ENCODE measurements around the gene SLC9C2.

The SLC9C2 gene

DNA sequence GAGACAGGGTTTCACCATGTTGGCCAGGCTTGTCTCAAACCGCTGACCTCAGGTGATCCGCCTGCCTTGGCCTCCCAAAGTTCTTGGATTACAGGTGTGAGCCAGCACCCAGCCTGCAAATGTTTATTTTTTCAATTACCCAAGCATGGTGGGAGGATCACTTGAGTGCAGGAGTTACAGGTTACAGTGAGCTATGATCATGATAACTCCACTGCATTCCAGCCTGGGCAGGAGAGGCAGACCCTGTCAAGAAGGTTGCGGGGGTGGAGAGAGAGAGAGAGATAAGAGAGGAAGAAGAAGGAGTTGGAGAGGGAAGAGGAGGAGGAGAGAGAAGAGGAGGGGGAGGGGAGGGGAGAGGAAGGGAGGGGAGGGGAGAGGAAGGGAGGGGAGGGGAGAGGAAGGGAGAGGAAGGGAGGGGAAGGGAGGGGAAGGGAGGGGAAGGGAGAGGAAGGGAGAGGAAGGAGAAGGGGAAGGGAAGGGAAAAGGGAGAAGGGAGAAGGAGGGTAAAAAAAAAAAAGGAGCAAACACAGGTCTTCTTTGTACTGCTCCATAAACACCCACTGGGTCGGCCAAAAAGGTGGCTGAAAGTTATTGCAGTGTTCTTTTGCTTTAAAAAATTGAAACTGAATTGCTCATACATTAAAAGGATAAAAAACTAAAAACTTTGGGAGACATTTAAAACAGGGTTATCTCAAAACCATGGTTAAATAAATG is 5.8 kb upstream of the SLC9C2 start:
- no peak for ATAC-seq
- TF ChIP-seq ZC3H10 (CRISPR knock-in tag; IDR thresholded peaks at IDR 0.05) (no peak), CSDC2 (CRISPR knock-in tag; IDR thresholded peaks at IDR 0.05) (no peak), ZNF70 (CRISPR knock-in tag; IDR thresholded peaks at IDR 0.05) (no peak), TCF4 (CRISPR knock-in tag; IDR thresholded peaks at IDR 0.05; ENCODE audit: borderline replicate concordance) (no peak), OSR1 (CRISPR knock-in tag; IDR thresholded peaks at IDR 0.05) (no peak), GLIS3 (CRISPR knock-in tag; IDR thresholded peaks at IDR 0.05) (no peak)
- TF ChIP-seq, protein P1, sequence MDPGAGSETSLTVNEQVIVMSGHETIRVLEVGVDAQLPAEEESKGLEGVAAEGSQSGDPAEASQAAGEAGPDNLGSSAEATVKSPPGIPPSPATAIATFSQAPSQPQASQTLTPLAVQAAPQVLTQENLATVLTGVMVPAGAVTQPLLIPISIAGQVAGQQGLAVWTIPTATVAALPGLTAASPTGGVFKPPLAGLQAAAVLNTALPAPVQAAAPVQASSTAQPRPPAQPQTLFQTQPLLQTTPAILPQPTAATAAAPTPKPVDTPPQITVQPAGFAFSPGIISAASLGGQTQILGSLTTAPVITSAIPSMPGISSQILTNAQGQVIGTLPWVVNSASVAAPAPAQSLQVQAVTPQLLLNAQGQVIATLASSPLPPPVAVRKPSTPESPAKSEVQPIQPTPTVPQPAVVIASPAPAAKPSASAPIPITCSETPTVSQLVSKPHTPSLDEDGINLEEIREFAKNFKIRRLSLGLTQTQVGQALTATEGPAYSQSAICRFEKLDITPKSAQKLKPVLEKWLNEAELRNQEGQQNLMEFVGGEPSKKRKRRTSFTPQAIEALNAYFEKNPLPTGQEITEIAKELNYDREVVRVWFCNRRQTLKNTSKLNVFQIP (CRISPR knock-in tag; IDR thresholded peaks at IDR 0.05; ENCODE audit: borderline replicate concordance, low read depth) = no peak

DNA sequence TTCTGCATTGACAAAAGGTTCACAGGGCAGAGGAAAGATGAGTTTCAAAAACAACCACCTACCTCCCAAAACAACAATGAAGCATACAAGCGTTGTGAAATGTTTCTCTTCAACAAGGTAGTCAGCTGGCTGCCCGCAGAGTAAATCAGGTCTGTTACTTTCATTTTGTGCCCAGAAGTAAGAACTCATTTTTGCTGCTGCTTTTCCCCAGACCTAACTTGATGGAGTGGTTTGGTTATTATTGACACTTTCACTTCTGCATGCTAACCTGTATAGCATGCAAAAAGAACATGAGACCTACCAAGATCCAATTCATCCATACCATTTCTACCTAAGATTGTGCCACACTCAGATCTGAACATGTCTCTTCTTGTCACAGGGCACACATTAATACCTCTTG is 1.3 kb downstream of the SLC9C2 start:
- TF ChIP-seq PPARA (CRISPR knock-in tag; IDR thresholded peaks at IDR 0.05; ENCODE audit: borderline replicate concordance) (no peak), ZNF8 (CRISPR knock-in tag; IDR thresholded peaks at IDR 0.05) (no peak), TCF4 (CRISPR knock-in tag; IDR thresholded peaks at IDR 0.05; ENCODE audit: borderline replicate concordance) (no peak), RARB (CRISPR knock-in tag; IDR thresholded peaks at IDR 0.05) (no peak), ZNF70 (CRISPR knock-in tag; IDR thresholded peaks at IDR 0.05) (no peak), GLIS3 (CRISPR knock-in tag; IDR thresholded peaks at IDR 0.05) (no peak), ZFP3 (CRISPR knock-in tag; IDR thresholded peaks at IDR 0.05) (no peak), ZNF565 (CRISPR knock-in tag; conservative IDR thresholded peaks at IDR 0.05; ENCODE audit: low read depth) (no peak), ARNTL (CRISPR knock-in tag; IDR thresholded peaks at IDR 0.05; ENCODE audit: borderline replicate concordance, low read depth) (no peak), BACH2 (CRISPR knock-in tag; IDR thresholded peaks at IDR 0.05; ENCODE audit: borderline replicate concordance) (no peak), ZC3H10 (CRISPR knock-in tag; IDR thresholded peaks at IDR 0.05) (no peak), ESRRG (CRISPR knock-in tag; IDR thresholded peaks at IDR 0.05) (no peak), ZFP30 (CRISPR knock-in tag; IDR thresholded peaks at IDR 0.05) (no peak)
- TF ChIP-seq, protein P2, sequence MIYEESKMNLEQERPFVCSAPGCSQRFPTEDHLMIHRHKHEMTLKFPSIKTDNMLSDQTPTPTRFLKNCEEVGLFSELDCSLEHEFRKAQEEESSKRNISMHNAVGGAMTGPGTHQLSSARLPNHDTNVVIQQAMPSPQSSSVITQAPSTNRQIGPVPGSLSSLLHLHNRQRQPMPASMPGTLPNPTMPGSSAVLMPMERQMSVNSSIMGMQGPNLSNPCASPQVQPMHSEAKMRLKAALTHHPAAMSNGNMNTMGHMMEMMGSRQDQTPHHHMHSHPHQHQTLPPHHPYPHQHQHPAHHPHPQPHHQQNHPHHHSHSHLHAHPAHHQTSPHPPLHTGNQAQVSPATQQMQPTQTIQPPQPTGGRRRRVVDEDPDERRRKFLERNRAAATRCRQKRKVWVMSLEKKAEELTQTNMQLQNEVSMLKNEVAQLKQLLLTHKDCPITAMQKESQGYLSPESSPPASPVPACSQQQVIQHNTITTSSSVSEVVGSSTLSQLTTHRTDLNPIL (CRISPR knock-in tag; IDR thresholded peaks at IDR 0.05; ENCODE audit: low read depth) = no peak
- TF ChIP-seq, protein P3, sequence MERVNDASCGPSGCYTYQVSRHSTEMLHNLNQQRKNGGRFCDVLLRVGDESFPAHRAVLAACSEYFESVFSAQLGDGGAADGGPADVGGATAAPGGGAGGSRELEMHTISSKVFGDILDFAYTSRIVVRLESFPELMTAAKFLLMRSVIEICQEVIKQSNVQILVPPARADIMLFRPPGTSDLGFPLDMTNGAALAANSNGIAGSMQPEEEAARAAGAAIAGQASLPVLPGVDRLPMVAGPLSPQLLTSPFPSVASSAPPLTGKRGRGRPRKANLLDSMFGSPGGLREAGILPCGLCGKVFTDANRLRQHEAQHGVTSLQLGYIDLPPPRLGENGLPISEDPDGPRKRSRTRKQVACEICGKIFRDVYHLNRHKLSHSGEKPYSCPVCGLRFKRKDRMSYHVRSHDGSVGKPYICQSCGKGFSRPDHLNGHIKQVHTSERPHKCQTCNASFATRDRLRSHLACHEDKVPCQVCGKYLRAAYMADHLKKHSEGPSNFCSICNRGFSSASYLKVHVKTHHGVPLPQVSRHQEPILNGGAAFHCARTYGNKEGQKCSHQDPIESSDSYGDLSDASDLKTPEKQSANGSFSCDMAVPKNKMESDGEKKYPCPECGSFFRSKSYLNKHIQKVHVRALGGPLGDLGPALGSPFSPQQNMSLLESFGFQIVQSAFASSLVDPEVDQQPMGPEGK (CRISPR knock-in tag; IDR thresholded peaks at IDR 0.05; ENCODE audit: borderline replicate concordance) = no peak
- TF ChIP-seq, protein P4, sequence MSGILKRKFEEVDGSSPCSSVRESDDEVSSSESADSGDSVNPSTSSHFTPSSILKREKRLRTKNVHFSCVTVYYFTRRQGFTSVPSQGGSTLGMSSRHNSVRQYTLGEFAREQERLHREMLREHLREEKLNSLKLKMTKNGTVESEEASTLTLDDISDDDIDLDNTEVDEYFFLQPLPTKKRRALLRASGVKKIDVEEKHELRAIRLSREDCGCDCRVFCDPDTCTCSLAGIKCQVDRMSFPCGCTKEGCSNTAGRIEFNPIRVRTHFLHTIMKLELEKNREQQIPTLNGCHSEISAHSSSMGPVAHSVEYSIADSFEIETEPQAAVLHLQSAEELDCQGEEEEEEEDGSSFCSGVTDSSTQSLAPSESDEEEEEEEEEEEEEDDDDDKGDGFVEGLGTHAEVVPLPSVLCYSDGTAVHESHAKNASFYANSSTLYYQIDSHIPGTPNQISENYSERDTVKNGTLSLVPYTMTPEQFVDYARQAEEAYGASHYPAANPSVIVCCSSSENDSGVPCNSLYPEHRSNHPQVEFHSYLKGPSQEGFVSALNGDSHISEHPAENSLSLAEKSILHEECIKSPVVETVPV (CRISPR knock-in tag; IDR thresholded peaks at IDR 0.05) = no peak
- TF ChIP-seq, protein P5, sequence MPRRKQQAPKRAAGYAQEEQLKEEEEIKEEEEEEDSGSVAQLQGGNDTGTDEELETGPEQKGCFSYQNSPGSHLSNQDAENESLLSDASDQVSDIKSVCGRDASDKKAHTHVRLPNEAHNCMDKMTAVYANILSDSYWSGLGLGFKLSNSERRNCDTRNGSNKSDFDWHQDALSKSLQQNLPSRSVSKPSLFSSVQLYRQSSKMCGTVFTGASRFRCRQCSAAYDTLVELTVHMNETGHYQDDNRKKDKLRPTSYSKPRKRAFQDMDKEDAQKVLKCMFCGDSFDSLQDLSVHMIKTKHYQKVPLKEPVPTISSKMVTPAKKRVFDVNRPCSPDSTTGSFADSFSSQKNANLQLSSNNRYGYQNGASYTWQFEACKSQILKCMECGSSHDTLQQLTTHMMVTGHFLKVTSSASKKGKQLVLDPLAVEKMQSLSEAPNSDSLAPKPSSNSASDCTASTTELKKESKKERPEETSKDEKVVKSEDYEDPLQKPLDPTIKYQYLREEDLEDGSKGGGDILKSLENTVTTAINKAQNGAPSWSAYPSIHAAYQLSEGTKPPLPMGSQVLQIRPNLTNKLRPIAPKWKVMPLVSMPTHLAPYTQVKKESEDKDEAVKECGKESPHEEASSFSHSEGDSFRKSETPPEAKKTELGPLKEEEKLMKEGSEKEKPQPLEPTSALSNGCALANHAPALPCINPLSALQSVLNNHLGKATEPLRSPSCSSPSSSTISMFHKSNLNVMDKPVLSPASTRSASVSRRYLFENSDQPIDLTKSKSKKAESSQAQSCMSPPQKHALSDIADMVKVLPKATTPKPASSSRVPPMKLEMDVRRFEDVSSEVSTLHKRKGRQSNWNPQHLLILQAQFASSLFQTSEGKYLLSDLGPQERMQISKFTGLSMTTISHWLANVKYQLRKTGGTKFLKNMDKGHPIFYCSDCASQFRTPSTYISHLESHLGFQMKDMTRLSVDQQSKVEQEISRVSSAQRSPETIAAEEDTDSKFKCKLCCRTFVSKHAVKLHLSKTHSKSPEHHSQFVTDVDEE (CRISPR knock-in tag; IDR thresholded peaks at IDR 0.05) = no peak
- no peak for ATAC-seq
